Mammary epithelial cell (primary cell): Measurements from ENCODE around the gene ZNF367.

ENCODE experiments used
- EZH2 ChIP-seq: IDR thresholded peaks from 2 replicates; pipeline ENCODE4 v1.6.1; 2012; ENCODE audit warnings: low read length, inconsistent platforms, borderline replicate concordance
- TF ChIP-seq, protein P1 (sequence below), 2 donors: IDR thresholded peaks in 1 of 2; conservative IDR thresholded peaks in 1 of 2; 2 replicates each; pipeline ENCODE4 v1.5.1; 2011 to 2012; ENCODE audit warnings: inconsistent platforms in 2 of 2, low read length in 2 of 2, mild to moderate bottlenecking in 2 of 2, control low read depth in 1 of 2, low read depth in 1 of 2; ENCODE audit not compliant: insufficient read depth in 1 of 2; ENCODE audit errors: extremely low read depth in 1 of 2

DNA sequence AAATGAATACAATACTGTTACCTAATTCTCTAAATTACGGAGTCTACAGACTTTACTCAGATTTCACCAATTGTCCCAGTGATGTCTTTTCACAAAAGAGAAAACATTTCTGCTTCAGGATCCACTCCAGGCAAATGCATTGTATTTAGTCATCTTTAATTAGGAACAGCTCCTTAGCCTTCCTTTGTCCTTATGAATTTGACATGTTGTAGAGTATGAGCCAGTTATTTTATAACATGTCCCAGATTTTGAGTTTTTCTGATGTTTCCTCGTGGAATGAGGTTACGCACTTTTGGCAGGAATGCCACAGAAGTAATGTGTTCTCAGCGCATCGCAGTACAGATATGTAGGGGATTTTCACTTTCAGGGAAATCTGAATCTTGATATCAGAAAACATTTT, 42.3 kb upstream of the ZNF367 start:
- TF ChIP-seq, protein P1, sequence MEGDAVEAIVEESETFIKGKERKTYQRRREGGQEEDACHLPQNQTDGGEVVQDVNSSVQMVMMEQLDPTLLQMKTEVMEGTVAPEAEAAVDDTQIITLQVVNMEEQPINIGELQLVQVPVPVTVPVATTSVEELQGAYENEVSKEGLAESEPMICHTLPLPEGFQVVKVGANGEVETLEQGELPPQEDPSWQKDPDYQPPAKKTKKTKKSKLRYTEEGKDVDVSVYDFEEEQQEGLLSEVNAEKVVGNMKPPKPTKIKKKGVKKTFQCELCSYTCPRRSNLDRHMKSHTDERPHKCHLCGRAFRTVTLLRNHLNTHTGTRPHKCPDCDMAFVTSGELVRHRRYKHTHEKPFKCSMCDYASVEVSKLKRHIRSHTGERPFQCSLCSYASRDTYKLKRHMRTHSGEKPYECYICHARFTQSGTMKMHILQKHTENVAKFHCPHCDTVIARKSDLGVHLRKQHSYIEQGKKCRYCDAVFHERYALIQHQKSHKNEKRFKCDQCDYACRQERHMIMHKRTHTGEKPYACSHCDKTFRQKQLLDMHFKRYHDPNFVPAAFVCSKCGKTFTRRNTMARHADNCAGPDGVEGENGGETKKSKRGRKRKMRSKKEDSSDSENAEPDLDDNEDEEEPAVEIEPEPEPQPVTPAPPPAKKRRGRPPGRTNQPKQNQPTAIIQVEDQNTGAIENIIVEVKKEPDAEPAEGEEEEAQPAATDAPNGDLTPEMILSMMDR (conservative IDR thresholded peaks at IDR 0.05 in 1 of 2, IDR thresholded peaks at IDR 0.05 in 1 of 2; ENCODE audit: extremely low read depth in 1 of 2, insufficient read depth in 1 of 2, low read depth in 1 of 2, low read length in 2 of 2), result no peak
- no peak for TF ChIP-seq EZH2
